ENCODE results near the gene WDR81. TPM values are rescaled to one million over a fixed set of nuclear protein-coding genes. Genes with fewer than 3 reads are reported as not detected.

The WDR81 gene
- polyA plus RNA-seq, 1 donor (not counting 4 experiments of a cell fraction or from before 2014, with no cell fraction given): 4.2 TPM

DNA sequence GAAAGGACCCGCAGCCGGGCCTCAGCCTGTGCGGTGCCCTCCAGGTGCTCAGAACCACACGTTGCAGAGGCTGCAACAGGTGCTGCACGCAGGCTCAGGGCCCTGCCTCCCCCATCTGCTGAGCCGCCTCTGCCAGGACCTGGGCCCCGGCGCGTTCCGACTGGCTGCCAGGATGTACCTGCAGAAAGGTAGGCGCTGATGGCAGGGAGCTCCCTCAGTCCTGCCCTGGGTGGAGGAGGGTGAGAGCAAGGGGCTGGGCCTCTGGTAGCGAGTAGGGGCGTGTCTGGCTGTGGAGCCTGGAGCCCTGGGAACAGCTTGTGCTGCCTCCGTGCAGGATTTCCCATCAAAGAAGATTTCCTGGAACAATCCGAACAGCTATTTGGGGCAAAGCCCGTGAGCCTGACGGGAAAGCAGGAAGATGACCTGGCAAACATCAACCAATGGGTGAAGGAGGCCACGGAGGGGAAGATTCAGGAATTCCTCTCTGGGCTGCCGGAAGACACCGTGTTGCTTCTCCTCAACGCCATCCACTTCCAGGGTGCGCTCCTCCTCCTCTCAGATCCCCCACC lies 22.6 kb downstream of the WDR81 start:
- H3K79me2 ChIP-seq (ENCODE audit: control insufficient read depth, insufficient read depth, low read length): no peaks in the 10 kb centered on the region
- H3K9me3 ChIP-seq (ENCODE audit: control insufficient read depth, low read depth, low read length): no peaks in the 10 kb centered on the region
- no peaks in the 10 kb centered on the region for H3K36me3 ChIP-seq (ENCODE audit: control insufficient read depth in 2 of 2, extremely low read depth in 1 of 2, insufficient read depth in 2 of 2, low read length in 2 of 2)
- peak overlapping the region; percentile 62 for H3K9ac ChIP-seq (ENCODE audit: control insufficient read depth, extremely low read depth, insufficient read depth, low read length)
- no peaks in the 10 kb centered on the region for H4K20me1 ChIP-seq (ENCODE audit: control insufficient read depth, extremely low read depth, insufficient read depth, low read length)
- H3K9me1 ChIP-seq (ENCODE audit: control insufficient read depth, extremely low read depth, insufficient read depth, low read length): no peaks in the 10 kb centered on the region
- peak overlapping the region; percentile 15 to 59 (median 38) for H3K4me3 ChIP-seq (ENCODE audit: control insufficient read depth in 2 of 3, extremely low read depth in 1 of 3, insufficient read depth in 2 of 3, low read depth in 1 of 3, low read length in 3 of 3)
- dilution Hi-C loops (cut with MboI; ENCODE audit: extremely low pct_ligation_motif_present, low sequenced_read_pairs): no loop called here
- peaks cover 11% of the 10 kb centered on the region for H3K4me1 ChIP-seq (ENCODE audit: control insufficient read depth, extremely low read depth, insufficient read depth, low read length)
- peak overlapping the region; percentile 82 for H3K4me2 ChIP-seq (ENCODE audit: control insufficient read depth, extremely low read depth, insufficient read depth, low read depth, low read length)
- DNase-seq (ENCODE audit: low read depth, low spot score) (peak; percentile 75), FAIRE-seq (peak; percentile 90)
- TF ChIP-seq EZH2 (IDR thresholded peaks at IDR 0.05; ENCODE audit: low read length): no peak
- TF ChIP-seq, protein P1, sequence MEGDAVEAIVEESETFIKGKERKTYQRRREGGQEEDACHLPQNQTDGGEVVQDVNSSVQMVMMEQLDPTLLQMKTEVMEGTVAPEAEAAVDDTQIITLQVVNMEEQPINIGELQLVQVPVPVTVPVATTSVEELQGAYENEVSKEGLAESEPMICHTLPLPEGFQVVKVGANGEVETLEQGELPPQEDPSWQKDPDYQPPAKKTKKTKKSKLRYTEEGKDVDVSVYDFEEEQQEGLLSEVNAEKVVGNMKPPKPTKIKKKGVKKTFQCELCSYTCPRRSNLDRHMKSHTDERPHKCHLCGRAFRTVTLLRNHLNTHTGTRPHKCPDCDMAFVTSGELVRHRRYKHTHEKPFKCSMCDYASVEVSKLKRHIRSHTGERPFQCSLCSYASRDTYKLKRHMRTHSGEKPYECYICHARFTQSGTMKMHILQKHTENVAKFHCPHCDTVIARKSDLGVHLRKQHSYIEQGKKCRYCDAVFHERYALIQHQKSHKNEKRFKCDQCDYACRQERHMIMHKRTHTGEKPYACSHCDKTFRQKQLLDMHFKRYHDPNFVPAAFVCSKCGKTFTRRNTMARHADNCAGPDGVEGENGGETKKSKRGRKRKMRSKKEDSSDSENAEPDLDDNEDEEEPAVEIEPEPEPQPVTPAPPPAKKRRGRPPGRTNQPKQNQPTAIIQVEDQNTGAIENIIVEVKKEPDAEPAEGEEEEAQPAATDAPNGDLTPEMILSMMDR (optimal IDR thresholded peaks at IDR 0.05 in 1 of 3, IDR thresholded peaks at IDR 0.05 in 1 of 3, conservative IDR thresholded peaks at IDR 0.05 in 1 of 3; ENCODE audit: extremely low read depth in 1 of 3, insufficient read depth in 2 of 3, low read length in 3 of 3): no peak
- H3K27ac ChIP-seq (ENCODE audit: control insufficient read depth, insufficient read depth, low read length): peak overlapping the region; percentile 60
- H2AFZ ChIP-seq (ENCODE audit: control insufficient read depth, low read length): peak overlapping the region; percentile 86
- H3K27me3 ChIP-seq (ENCODE audit: control insufficient read depth, extremely low read depth, insufficient read depth, low read length): no peaks in the 10 kb centered on the region

DNA sequence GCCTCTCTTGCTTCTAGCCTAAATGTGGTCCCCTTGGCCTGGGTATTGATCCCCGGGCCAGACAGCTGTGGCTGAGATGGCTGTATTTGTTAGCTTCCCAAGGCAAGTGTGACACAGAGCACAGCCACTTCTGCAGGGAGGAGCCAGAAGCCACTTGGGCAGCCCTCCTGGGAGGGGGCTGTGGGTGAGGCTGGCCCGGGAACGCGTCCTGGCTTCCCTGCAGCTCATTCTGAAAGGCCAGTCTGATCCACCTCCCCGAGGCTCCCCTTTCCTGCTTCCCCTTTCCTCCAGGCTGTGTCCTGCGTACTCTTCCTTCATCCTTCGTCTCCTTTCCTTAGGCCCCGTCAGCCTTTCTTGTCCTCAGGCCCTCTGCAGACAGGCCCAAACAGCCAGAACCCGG lies 26.1 kb downstream of the WDR81 start:
- Histone ChIP-seq H3K4me1 (ENCODE audit: control insufficient read depth, extremely low read depth, insufficient read depth, low read length) (peaks cover 22% of the 10 kb centered on the region), H3K4me2 (ENCODE audit: control insufficient read depth, extremely low read depth, insufficient read depth, low read depth, low read length) (no peak overlapping the region), H3K79me2 (ENCODE audit: control insufficient read depth, insufficient read depth, low read length) (no peaks in the 10 kb centered on the region), H3K9me1 (ENCODE audit: control insufficient read depth, extremely low read depth, insufficient read depth, low read length) (no peaks in the 10 kb centered on the region), H3K27ac (ENCODE audit: control insufficient read depth, insufficient read depth, low read length) (no peak overlapping the region), H3K4me3 (ENCODE audit: control insufficient read depth in 2 of 3, extremely low read depth in 1 of 3, insufficient read depth in 2 of 3, low read depth in 1 of 3, low read length in 3 of 3) (no peak overlapping the region), H3K9ac (ENCODE audit: control insufficient read depth, extremely low read depth, insufficient read depth, low read length) (no peak overlapping the region), H2AFZ (ENCODE audit: control insufficient read depth, low read length) (no peak overlapping the region), H4K20me1 (ENCODE audit: control insufficient read depth, extremely low read depth, insufficient read depth, low read length) (no peaks in the 10 kb centered on the region), H3K36me3 (ENCODE audit: control insufficient read depth in 2 of 2, extremely low read depth in 1 of 2, insufficient read depth in 2 of 2, low read length in 2 of 2) (no peaks in the 10 kb centered on the region), H3K27me3 (ENCODE audit: control insufficient read depth, extremely low read depth, insufficient read depth, low read length) (no peaks in the 10 kb centered on the region), H3K9me3 (ENCODE audit: control insufficient read depth, low read depth, low read length) (no peaks in the 10 kb centered on the region)
- no peak for TF ChIP-seq EZH2 (IDR thresholded peaks at IDR 0.05; ENCODE audit: low read length)
- TF ChIP-seq, protein P1 (optimal IDR thresholded peaks at IDR 0.05 in 1 of 3, IDR thresholded peaks at IDR 0.05 in 1 of 3, conservative IDR thresholded peaks at IDR 0.05 in 1 of 3; ENCODE audit: extremely low read depth in 1 of 3, insufficient read depth in 2 of 3, low read length in 3 of 3): no peak
- no peak for DNase-seq (ENCODE audit: low read depth, low spot score)
- dilution Hi-C loops (cut with MboI; ENCODE audit: extremely low pct_ligation_motif_present, low sequenced_read_pairs): no loop called here
- FAIRE-seq: no peak
